HCT116 (cell line): ENCODE results near the gene LCAT. TPM values are rescaled to one million over a fixed set of nuclear protein-coding genes. Genes with fewer than 3 reads are reported as not detected.
"Not testable (repeated sequence)": the region's sequence is repeated elsewhere in the genome, so short reads cannot be mapped to it uniquely, and the experiment has no call there.

Experiments
- ATAC-seq: fragments of 200-7000 bp; cut with Tn5 transposase; 2 replicates; pipeline ENCODE4 v1.9.1; 2020; ENCODE audit warnings: mild to moderate bottlenecking, moderate library complexity
- BruUV-seq: library from RNA; stranded (reverse); fragments of 400-500 nt; replicated peaks from 2 replicates; lab custom pipeline; 2021; lab: Mats Ljungman, UMichigan
- CTCF ChIA-PET: fragments of 300-600 bp; sonication (Branson Sonifier 250); formaldehyde crosslinking; loops from one replicate; lab custom pipeline; 2021; ENCODE audit warnings: antibody characterized with exemption; lab: Charles Lee
- POLR2A ChIA-PET: fragments of 300-600, 350-600 bp; sonication (Branson Sonifier 250); formaldehyde crosslinking; loops from one replicate; lab custom pipeline; 2021; ENCODE audit warnings: antibody characterized with exemption; lab: Charles Lee
- RAD21 ChIA-PET, 2 experiments: fragments of 300-600 bp; sonication (Branson Sonifier 250); formaldehyde crosslinking; loops; one replicate each; lab custom pipeline; 2023; ENCODE audit warnings: low total read pairs in 2 of 2; ENCODE audit not compliant: uncharacterized antibody in 2 of 2, unreplicated experiment in 2 of 2, low non-redundant PET in 1 of 2; lab: Charles Lee
- DNase-seq: peaks from one replicate; pipeline ENCODE4 v3.0.0-alpha.2; 2010; ENCODE audit warnings: low read depth, low spot score
- H2AFZ ChIP-seq: fragments of 200-600 bp; shearing (Covaris generic), sonication (generic); 2 replicates; pipeline ENCODE4 v1.6.1; 2017; ENCODE audit warnings: low read depth, mixed run types, mixed read lengths, antibody characterized with exemption, low read length; ENCODE audit not compliant: poor library complexity, severe bottlenecking
- H3K27ac ChIP-seq: 2 replicates; pipeline ENCODE4 v1.5.1; 2012; ENCODE audit warnings: low read depth, low read length
- H3K27me3 ChIP-seq: fragments of 200-600 bp; sonication (generic); 2 replicates; pipeline ENCODE4 v1.6.1; 2016; ENCODE audit warnings: mixed run types, low read length, mixed read lengths; ENCODE audit not compliant: insufficient read depth
- H3K36me3 ChIP-seq, 2 experiments: fragments of 200-500 bp in 1 of 2; fragments of 200-600 bp in 1 of 2; sonication (Bioruptor generic) in 1 of 2; sonication (generic) in 1 of 2; 2 replicates each; pipeline versions ENCODE4 v1.5.1 to v1.6.1; 2014 to 2016; ENCODE audit warnings: low read length in 2 of 2, inconsistent platforms in 1 of 2, mixed read lengths in 1 of 2, mixed run types in 1 of 2; ENCODE audit not compliant: insufficient read depth in 2 of 2, control insufficient read depth in 1 of 2
- H3K4me1 ChIP-seq, 2 experiments: fragments of 200-600 bp in 1 of 2; sonication (generic) in 1 of 2; 2 replicates each; pipeline versions ENCODE4 v1.5.1 to v1.6.1; 2012 to 2017; ENCODE audit warnings: low read length in 2 of 2, inconsistent platforms in 1 of 2, mild to moderate bottlenecking in 1 of 2, mixed read lengths in 1 of 2, mixed run types in 1 of 2, moderate library complexity in 1 of 2; ENCODE audit not compliant: insufficient read depth in 2 of 2, control insufficient read depth in 1 of 2
- H3K4me2 ChIP-seq: fragments of 200-600 bp; sonication (generic); 2 replicates; pipeline ENCODE4 v1.6.1; 2017; ENCODE audit warnings: mixed run types, low read length, mixed read lengths
- H3K4me3 ChIP-seq, 2 experiments: fragments of 200-600 bp in 1 of 2; sonication (generic) in 1 of 2; replicated peaks in 1 of 2; 2 replicates each; pipeline ENCODE4 v1.5.1; 2011 to 2016; ENCODE audit warnings: low read length in 2 of 2, control low read depth in 1 of 2, low read depth in 1 of 2, mild to moderate bottlenecking in 1 of 2, mixed read lengths in 1 of 2, mixed run types in 1 of 2
- H3K79me2 ChIP-seq: fragments of 200-600 bp; sonication (generic); 2 replicates; pipeline ENCODE4 v1.6.1; 2017; ENCODE audit warnings: mild to moderate bottlenecking, mixed run types, low read length, moderate library complexity, mixed read lengths; ENCODE audit not compliant: insufficient read depth
- H3K9ac ChIP-seq: fragments of 200-600 bp; sonication (generic); 2 replicates; pipeline ENCODE4 v1.6.1; 2016; ENCODE audit warnings: low read length, mixed read lengths
- H3K9me2 ChIP-seq: fragments of 200-600 bp; sonication (generic), shearing (Covaris generic); 2 replicates; pipeline ENCODE4 v1.6.1; 2017; ENCODE audit warnings: mixed run types, mild to moderate bottlenecking, moderate library complexity; ENCODE audit not compliant: insufficient read depth
- H3K9me3 ChIP-seq, 2 experiments: fragments of 200-500 bp in 1 of 2; fragments of 200-600 bp in 1 of 2; sonication (Bioruptor generic) in 1 of 2; sonication (generic) in 1 of 2; 2 replicates each; pipeline ENCODE4 v1.6.1; 2014 to 2017; ENCODE audit warnings: low read length in 2 of 2, mixed read lengths in 2 of 2, inconsistent platforms in 1 of 2, low read depth in 1 of 2, mild to moderate bottlenecking in 1 of 2, mixed run types in 1 of 2, moderate library complexity in 1 of 2; ENCODE audit not compliant: control insufficient read depth in 1 of 2, insufficient read depth in 1 of 2
- H4K20me1 ChIP-seq: fragments of 200-600 bp; sonication (generic), shearing (Covaris generic); 2 replicates; pipeline ENCODE4 v1.6.1; 2017; ENCODE audit warnings: mixed run types, mild to moderate bottlenecking, moderate library complexity; ENCODE audit not compliant: insufficient read depth
- CBX3 ChIP-seq: IDR thresholded peaks from 2 replicates; pipeline ENCODE4 v1.6.1; 2012; ENCODE audit warnings: low read depth
- CEBPB ChIP-seq: IDR thresholded peaks from 2 replicates; pipeline ENCODE4 v1.6.1; 2012; ENCODE audit warnings: low read depth
- POLR2A ChIP-seq: IDR thresholded peaks from 2 replicates; pipeline ENCODE4 v1.7.0; 2011; ENCODE audit warnings: borderline replicate concordance; ENCODE audit not compliant: insufficient read depth, insufficient read length; ENCODE audit errors: extremely low read depth
- YY1 ChIP-seq: IDR thresholded peaks from 2 replicates; pipeline ENCODE4 v1.6.1; 2011; ENCODE audit warnings: low read length, low read depth, moderate library complexity, mild to moderate bottlenecking; ENCODE audit not compliant: insufficient replicate concordance; ENCODE audit errors: extremely low read depth
- intact Hi-C: fragments of 100-400 bp; cut with micrococcal nuclease; formaldehyde crosslinking; loops from 2 replicates; pipeline ENCODE4 v1.10.0; 2022
- total RNA-seq: library from RNA; stranded (reverse); gene quantifications from one replicate; pipeline ENCODE4 v1.2.1, GENCODE V29; 2021; ENCODE audit not compliant: unreplicated experiment

The LCAT gene
- total RNA-seq, 1 experiment from 2014 or later: 17.6 TPM

- Histone ChIP-seq H3K27ac (no peak overlapping the region), H3K27me3 (no peaks in the 10 kb centered on the region), H3K9ac (no peak overlapping the region), H3K4me1 (no peaks in the 10 kb centered on the region), H3K4me3 (no peak overlapping the region), H2AFZ (no peak overlapping the region), H3K9me2 (no peaks in the 10 kb centered on the region), H3K79me2 (no peaks in the 10 kb centered on the region), H3K36me3 (no peaks in the 10 kb centered on the region), H3K9me3 (no peaks in the 10 kb centered on the region), H3K4me2 (no peak overlapping the region), H4K20me1 (no peaks in the 10 kb centered on the region)
- POLR2A ChIA-PET: no interaction called here
- DNase-seq: no peak
- RAD21 ChIA-PET: no interaction called here
- CTCF ChIA-PET: no interaction called here
- ATAC-seq: no peak
- BruUV-seq: no TSS peak
- intact Hi-C loops: no loop called here
- TF ChIP-seq CBX3: no peak
These were observed 32.3 kb upstream of the LCAT start for GRCh38 chr16:67976205-67976604.

- intact Hi-C loops: no loop called here
- TF ChIP-seq YY1: no peak
- TF ChIP-seq CEBPB: no peak
- no peak for TF ChIP-seq POLR2A
- TF ChIP-seq, all 23 proteins: peak for 0
- Histone ChIP-seq H3K9me2 (no peaks in the 10 kb centered on the region), H3K9me3 (no peaks in the 10 kb centered on the region), H3K9ac (no peak overlapping the region), H3K27me3 (no peaks in the 10 kb centered on the region), H3K79me2 (no peaks in the 10 kb centered on the region), H2AFZ (no peak overlapping the region), H3K27ac (no peak overlapping the region), H3K36me3 (no peaks in the 10 kb centered on the region), H3K4me3 (no peak overlapping the region), H4K20me1 (no peaks in the 10 kb centered on the region), H3K4me2 (no peak overlapping the region), H3K4me1 (no peaks in the 10 kb centered on the region)
- POLR2A ChIA-PET: no interaction called here
- RAD21 ChIA-PET: no interaction called here
- ATAC-seq (no peak), DNase-seq (no peak)
- no TSS peak for BruUV-seq
- CTCF ChIA-PET: no interaction called here
These were observed 31.6 kb upstream of the LCAT start for GRCh38 chr16:67975321-67976105.

GRCh38 chr16:67972285-67972684 is 28.4 kb upstream of the LCAT start:
- not testable (repeated sequence) for H3K9ac ChIP-seq

More at GRCh38 chr16:67972285-67972684, 28.4 kb upstream of the LCAT start:
- H4K20me1 ChIP-seq, intact Hi-C loops, H3K4me1 ChIP-seq, H3K9me2 ChIP-seq, RAD21 ChIA-PET, BruUV-seq, H2AFZ ChIP-seq, H3K27ac ChIP-seq, H3K79me2 ChIP-seq, H3K27me3 ChIP-seq, H3K36me3 ChIP-seq, H3K4me3 ChIP-seq, H3K9me3 ChIP-seq, ATAC-seq, H3K4me2 ChIP-seq, DNase-seq: not testable (repeated sequence)
- POLR2A ChIA-PET: interaction anchor here (1.3 kb wide), 1 partner anchor 10 kb away, joined by 3 read pairs; no protein-coding TSS in a partner anchor
- CTCF ChIA-PET: interaction anchor here (1.1 kb wide), 1 partner anchor 69 kb away, joined by 3 read pairs; no protein-coding TSS in a partner anchor
